SK-N-SH (cell line): ENCODE measurements around the gene TMEM163. TPM values are rescaled to one million over a fixed set of nuclear protein-coding genes. Genes with fewer than 3 reads are reported as not detected.

Experiments
- CTCF ChIA-PET: fragments of 300-600, 350-600 bp; formaldehyde crosslinking; extraction: SDS; loops from one replicate; lab custom pipeline; 2021; lab: Yijun Ruan, JAX
- POLR2A ChIA-PET: fragments of 350-600 bp; sonication (Branson Sonifier 250); formaldehyde crosslinking; extraction: SDS; loops from one replicate; lab custom pipeline; 2020; ENCODE audit warnings: antibody characterized with exemption, inconsistent platforms; lab: Yijun Ruan, JAX
- DNase-seq: peaks from one replicate; pipeline ENCODE4 v3.0.0; 2012
- H2AFZ ChIP-seq: fragments of 200-600 bp; sonication (generic); 2 replicates; pipeline ENCODE4 v1.8.1; 2016; ENCODE audit warnings: antibody characterized with exemption, mild to moderate bottlenecking, low read depth
- H3F3A ChIP-seq: fragments of 200-600 bp; sonication (generic); replicated peaks from 2 replicates; pipeline ENCODE3; 2016; ENCODE audit warnings: antibody characterized with exemption, mild to moderate bottlenecking; ENCODE audit not compliant: insufficient read depth
- H3K27ac ChIP-seq, 2 experiments: fragments of 200-500 bp in 1 of 2; fragments of 200-600 bp in 1 of 2; sonication (Bioruptor generic) in 1 of 2; sonication (generic), shearing (Covaris generic) in 1 of 2; 2 replicates each; pipeline versions ENCODE4 v1.5.1 to v1.6.1; 2014 to 2016; ENCODE audit warnings: low read depth in 2 of 2, inconsistent platforms in 1 of 2, low read length in 1 of 2, mild to moderate bottlenecking in 1 of 2, mixed read lengths in 1 of 2
- H3K27me3 ChIP-seq: fragments of 200-600 bp; sonication (generic), shearing (Covaris generic); 2 replicates; pipeline ENCODE4 v1.6.1; 2016; ENCODE audit warnings: mixed run types; ENCODE audit not compliant: insufficient read depth
- H3K36me3 ChIP-seq, 2 experiments: fragments of 200-500 bp in 1 of 2; fragments of 200-600 bp in 1 of 2; sonication (Bioruptor generic) in 1 of 2; sonication (generic) in 1 of 2; replicated peaks in 1 of 2; 2 replicates each; pipeline versions ENCODE3 to v1.5.1; 2014 to 2016; ENCODE audit warnings: low read length in 1 of 2, mild to moderate bottlenecking in 1 of 2; ENCODE audit not compliant: insufficient read depth in 2 of 2, control insufficient read depth in 1 of 2
- H3K4me1 ChIP-seq, 2 experiments: fragments of 200-500 bp in 1 of 2; fragments of 200-600 bp in 1 of 2; sonication (Bioruptor generic) in 1 of 2; sonication (generic), shearing (Covaris generic) in 1 of 2; 2 replicates each; pipeline versions ENCODE4 v1.5.1 to v1.6.1; 2014 to 2016; ENCODE audit warnings: low read depth in 1 of 2, low read length in 1 of 2, mixed run types in 1 of 2; ENCODE audit not compliant: insufficient read depth in 2 of 2, control insufficient read depth in 1 of 2
- H3K4me2 ChIP-seq: fragments of 200-600 bp; sonication (generic), shearing (Covaris generic); 2 replicates; pipeline ENCODE4 v1.6.1; 2017; ENCODE audit warnings: mixed run types
- H3K4me3 ChIP-seq, 2 experiments: fragments of 200-500 bp in 1 of 2; fragments of 200-600 bp in 1 of 2; sonication (Bioruptor generic) in 1 of 2; sonication (generic), shearing (Covaris generic) in 1 of 2; 2 replicates each; pipeline versions ENCODE4 v1.5.1 to v1.8.1; 2014 to 2016; ENCODE audit warnings: low read depth in 2 of 2, inconsistent platforms in 1 of 2, low read length in 1 of 2, mild to moderate bottlenecking in 1 of 2, mixed read lengths in 1 of 2, moderate library complexity in 1 of 2
- H3K79me2 ChIP-seq: fragments of 200-600 bp; sonication (generic); 2 replicates; pipeline ENCODE4 v1.8.1; 2017; ENCODE audit warnings: mild to moderate bottlenecking; ENCODE audit not compliant: insufficient read depth
- H3K9ac ChIP-seq: fragments of 200-600 bp; sonication (generic); 2 replicates; pipeline ENCODE4 v1.6.1; 2017; ENCODE audit warnings: mixed run types
- H3K9me2 ChIP-seq: fragments of 200-600 bp; sonication (generic); 2 replicates; pipeline ENCODE4 v1.6.1; 2017; ENCODE audit warnings: mixed run types
- H3K9me3 ChIP-seq: fragments of 200-600 bp; sonication (generic); 2 replicates; pipeline ENCODE4 v1.6.1; 2017; ENCODE audit warnings: mixed run types, mild to moderate bottlenecking, moderate library complexity
- H4K20me1 ChIP-seq: fragments of 200-600 bp; sonication (generic); 2 replicates; pipeline ENCODE4 v1.6.1; 2017; ENCODE audit warnings: mild to moderate bottlenecking, mixed run types; ENCODE audit not compliant: insufficient read depth
- CHD2 ChIP-seq: fragments of 150-350 bp; IDR thresholded peaks from 2 replicates; pipeline ENCODE4 v1.6.1; 2018; ENCODE audit warnings: low read length; ENCODE audit not compliant: partially characterized antibody
- ELF1 ChIP-seq: IDR thresholded peaks from 2 replicates; pipeline ENCODE4 v1.4.0; 2012
- EP300 ChIP-seq, 2 experiments: IDR thresholded peaks; 2 replicates each; pipeline versions ENCODE4 v1.4.0 to v1.6.1; 2012; ENCODE audit warnings: borderline replicate concordance in 1 of 2, low read depth in 1 of 2, low read length in 1 of 2
- FOXJ3 ChIP-seq: sonication (generic); formaldehyde crosslinking; IDR thresholded peaks from 2 replicates; pipeline ENCODE4 v1.5.1; 2020; ENCODE audit warnings: mild to moderate bottlenecking, missing genetic modification reagents
- MEF2A ChIP-seq: IDR thresholded peaks from 2 replicates; pipeline ENCODE4 v1.4.0; 2012; ENCODE audit warnings: low read depth, borderline replicate concordance
- MXI1 ChIP-seq: IDR thresholded peaks from 2 replicates; pipeline ENCODE4 v1.6.1; 2012; ENCODE audit warnings: mild to moderate bottlenecking, low read depth, low read length, improper control_type of control experiment
- NRF1 ChIP-seq: IDR thresholded peaks from 2 replicates; pipeline ENCODE4 v1.6.1; 2012; ENCODE audit warnings: low read depth, mild to moderate bottlenecking, low read length
- RAD21 ChIP-seq: IDR thresholded peaks from 2 replicates; pipeline ENCODE4 v1.6.1; 2012; ENCODE audit warnings: mild to moderate bottlenecking, low read length
- RFX5 ChIP-seq: IDR thresholded peaks from 2 replicates; pipeline ENCODE4 v1.6.1; 2012; ENCODE audit warnings: mild to moderate bottlenecking, improper control_type of control experiment, low read length
- RXRA ChIP-seq: IDR thresholded peaks from 2 replicates; pipeline ENCODE4 v1.4.0; 2012; ENCODE audit warnings: low read depth, mild to moderate bottlenecking, borderline replicate concordance
- SIN3A ChIP-seq: IDR thresholded peaks from 2 replicates; pipeline ENCODE4 v1.6.1; 2012; ENCODE audit warnings: low read depth, mild to moderate bottlenecking, low read length, moderate library complexity, borderline replicate concordance
- SMC3 ChIP-seq: IDR thresholded peaks from 2 replicates; pipeline ENCODE4 v1.6.1; 2012; ENCODE audit warnings: low read depth, low read length, improper control_type of control experiment
- TAF1 ChIP-seq: IDR thresholded peaks from 2 replicates; pipeline ENCODE4 v1.6.1; 2012; ENCODE audit warnings: low read depth, mild to moderate bottlenecking, low read length, moderate library complexity, borderline replicate concordance
- YY1 ChIP-seq: IDR thresholded peaks from 2 replicates; pipeline ENCODE4 v1.4.0; 2012; ENCODE audit warnings: low read depth, mild to moderate bottlenecking
- WGBS: methylation state at CpG from one replicate; pipeline ENCODE4 v1.1.6; 2017; ENCODE audit warnings: low lambda C conversion rate; 5-methylcytosine and 5-hydroxymethylcytosine counted together
- polyA plus RNA-seq, 3 experiments: library from polyadenylated mRNA; depleted of rRNA; stranded (reverse); fragments of >200 nt; gene quantifications; 2 replicates each; pipeline ENCODE4 v1.2.3, GENCODE V29; 2012
- TF ChIP-seq, protein P1 (sequence below): IDR thresholded peaks from 2 replicates; pipeline ENCODE4 v1.4.0; 2012; ENCODE audit warnings: low read depth, borderline replicate concordance
- TF ChIP-seq, protein P2 (sequence below): IDR thresholded peaks from 2 replicates; pipeline ENCODE4; 2012
- TF ChIP-seq, protein P3 (sequence below): IDR thresholded peaks from 2 replicates; pipeline ENCODE4 v1.6.1; 2012; ENCODE audit warnings: mild to moderate bottlenecking, low read depth, low read length, moderate library complexity
- TF ChIP-seq, protein P4 (sequence below): fragments of 150-350 bp; IDR thresholded peaks from 2 replicates; pipeline ENCODE4 v1.6.1; 2017; ENCODE audit warnings: antibody characterized with exemption, low read length, low read depth, borderline replicate concordance

Gene TMEM163
- polyA plus RNA-seq, 1 of the 3 experiments (the other 2 are of a cell fraction): not detected

DNA sequence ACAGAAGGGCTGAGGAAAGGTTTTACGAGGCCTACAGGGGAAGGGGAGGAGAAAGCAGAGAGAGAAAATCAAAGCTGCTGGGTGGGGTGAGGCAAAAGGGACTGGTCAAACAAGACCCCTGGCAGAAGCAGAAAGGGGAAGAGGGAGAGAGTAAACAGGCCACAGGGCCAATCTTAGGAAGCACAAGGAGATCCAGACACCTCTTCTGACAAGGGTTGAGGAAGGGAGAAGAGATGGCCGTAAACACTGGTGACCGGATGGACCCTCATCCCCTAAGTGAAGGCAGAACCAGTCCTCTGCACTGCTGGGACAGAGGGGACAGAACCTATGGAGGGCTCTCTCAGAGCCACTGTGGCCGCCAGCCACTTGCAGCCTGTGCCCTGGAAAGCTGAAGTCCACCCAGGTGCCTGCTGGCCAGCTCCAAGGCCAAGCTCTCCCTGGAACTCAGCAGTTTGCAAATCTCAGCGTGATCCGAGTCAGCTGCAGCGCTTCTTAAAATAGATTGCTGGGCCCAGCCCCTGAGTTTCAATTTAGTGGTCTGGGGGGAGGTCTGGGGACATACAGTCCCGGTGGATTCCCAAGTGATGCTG is 108.8 kb downstream of the TMEM163 start:
- POLR2A ChIA-PET: no interaction called here

DNA sequence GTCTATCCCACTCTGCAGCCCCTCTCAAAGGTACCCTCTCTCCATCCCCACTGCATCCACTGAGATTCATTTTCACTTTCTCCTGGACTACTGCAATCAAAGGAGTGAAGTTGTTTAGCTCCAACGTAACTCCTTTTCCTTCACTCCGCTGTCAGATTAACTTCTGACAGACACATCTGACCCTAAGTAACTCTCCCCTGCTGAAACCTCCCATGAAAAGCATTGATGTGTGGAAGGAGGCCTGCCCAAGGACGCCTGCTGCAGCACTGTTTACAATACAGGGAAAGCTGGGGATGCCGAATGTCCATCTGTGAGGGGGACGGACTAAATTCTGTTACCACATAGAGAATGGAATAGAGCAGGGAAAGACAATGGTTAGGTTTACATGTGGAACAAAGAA is 114.8 kb downstream of the TMEM163 start:
- ChIA-PET CTCF (no interaction called here), POLR2A (no interaction called here)
- Histone ChIP-seq H3K4me1 (peaks cover 0 to 2% of the 10 kb centered on the region in 2 experiments; a peak in 1 of 4 replicates), H4K20me1 (no peaks in the 10 kb centered on the region), H3K27me3 (no peaks in the 10 kb centered on the region), H3K9me3 (no peaks in the 10 kb centered on the region), H3K4me3 (no peak overlapping the region), H2AFZ (no peak overlapping the region), H3K79me2 (no peaks in the 10 kb centered on the region)
- TF ChIP-seq, protein P1, sequence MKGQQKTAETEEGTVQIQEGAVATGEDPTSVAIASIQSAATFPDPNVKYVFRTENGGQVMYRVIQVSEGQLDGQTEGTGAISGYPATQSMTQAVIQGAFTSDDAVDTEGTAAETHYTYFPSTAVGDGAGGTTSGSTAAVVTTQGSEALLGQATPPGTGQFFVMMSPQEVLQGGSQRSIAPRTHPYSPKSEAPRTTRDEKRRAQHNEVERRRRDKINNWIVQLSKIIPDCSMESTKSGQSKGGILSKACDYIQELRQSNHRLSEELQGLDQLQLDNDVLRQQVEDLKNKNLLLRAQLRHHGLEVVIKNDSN: no peak
- TF ChIP-seq FOXJ3 (CRISPR knock-in tag): no peak
- no peak for TF ChIP-seq CHD2
- TF ChIP-seq SIN3A: no peak
- TF ChIP-seq SMC3: no peak
- TF ChIP-seq, protein P2, sequence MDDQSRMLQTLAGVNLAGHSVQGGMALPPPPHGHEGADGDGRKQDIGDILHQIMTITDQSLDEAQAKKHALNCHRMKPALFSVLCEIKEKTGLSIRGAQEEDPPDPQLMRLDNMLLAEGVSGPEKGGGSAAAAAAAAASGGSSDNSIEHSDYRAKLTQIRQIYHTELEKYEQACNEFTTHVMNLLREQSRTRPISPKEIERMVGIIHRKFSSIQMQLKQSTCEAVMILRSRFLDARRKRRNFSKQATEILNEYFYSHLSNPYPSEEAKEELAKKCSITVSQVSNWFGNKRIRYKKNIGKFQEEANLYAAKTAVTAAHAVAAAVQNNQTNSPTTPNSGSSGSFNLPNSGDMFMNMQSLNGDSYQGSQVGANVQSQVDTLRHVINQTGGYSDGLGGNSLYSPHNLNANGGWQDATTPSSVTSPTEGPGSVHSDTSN: no peak
- no peak for TF ChIP-seq NRF1
- no peak for TF ChIP-seq TAF1
- no peak for TF ChIP-seq ELF1
- no peak for TF ChIP-seq RXRA
- no peak for TF ChIP-seq EP300 (IDR thresholded peaks at IDR 0.05; ENCODE audit: borderline replicate concordance in 1 of 2, low read depth in 1 of 2, low read length in 1 of 2)
- no peak for TF ChIP-seq MEF2A
- TF ChIP-seq, all 33 proteins: peak for 0
- Histone ChIP-seq H3K4me2 (no peak overlapping the region), H3K36me3 (no peaks in the 10 kb centered on the region), H3K9ac (no peak overlapping the region), H3K27ac (no peak overlapping the region), H3K9me2 (no peaks in the 10 kb centered on the region), H3F3A (no peaks in the 10 kb centered on the region)
- 49% methylated on average over 5 of the region's 5 CpGs for WGBS
- DNase-seq: no peak

More for the DNA sequence above, 108.8 kb downstream of the TMEM163 start:
- Histone ChIP-seq H3K9me3 (no peaks in the 10 kb centered on the region), H3K9me2 (no peaks in the 10 kb centered on the region), H3K4me3 (no peak overlapping the region), H3K27me3 (no peaks in the 10 kb centered on the region), H4K20me1 (no peaks in the 10 kb centered on the region), H3F3A (no peaks in the 10 kb centered on the region), H3K27ac (no peak overlapping the region), H3K4me1 (no peaks in the 10 kb centered on the region; a peak in 1 of 4 replicates), H3K79me2 (no peaks in the 10 kb centered on the region), H3K4me2 (no peak overlapping the region)
- CTCF ChIA-PET: no interaction called here
- 61% methylated on average over 4 of the region's 8 CpGs for WGBS
- no peak for DNase-seq
- TF ChIP-seq ELF1 (no peak), MXI1 (no peak), YY1 (no peak), RFX5 (no peak), SMC3 (no peak), MEF2A (no peak), NRF1 (no peak), RAD21 (no peak)
- TF ChIP-seq, protein P3, sequence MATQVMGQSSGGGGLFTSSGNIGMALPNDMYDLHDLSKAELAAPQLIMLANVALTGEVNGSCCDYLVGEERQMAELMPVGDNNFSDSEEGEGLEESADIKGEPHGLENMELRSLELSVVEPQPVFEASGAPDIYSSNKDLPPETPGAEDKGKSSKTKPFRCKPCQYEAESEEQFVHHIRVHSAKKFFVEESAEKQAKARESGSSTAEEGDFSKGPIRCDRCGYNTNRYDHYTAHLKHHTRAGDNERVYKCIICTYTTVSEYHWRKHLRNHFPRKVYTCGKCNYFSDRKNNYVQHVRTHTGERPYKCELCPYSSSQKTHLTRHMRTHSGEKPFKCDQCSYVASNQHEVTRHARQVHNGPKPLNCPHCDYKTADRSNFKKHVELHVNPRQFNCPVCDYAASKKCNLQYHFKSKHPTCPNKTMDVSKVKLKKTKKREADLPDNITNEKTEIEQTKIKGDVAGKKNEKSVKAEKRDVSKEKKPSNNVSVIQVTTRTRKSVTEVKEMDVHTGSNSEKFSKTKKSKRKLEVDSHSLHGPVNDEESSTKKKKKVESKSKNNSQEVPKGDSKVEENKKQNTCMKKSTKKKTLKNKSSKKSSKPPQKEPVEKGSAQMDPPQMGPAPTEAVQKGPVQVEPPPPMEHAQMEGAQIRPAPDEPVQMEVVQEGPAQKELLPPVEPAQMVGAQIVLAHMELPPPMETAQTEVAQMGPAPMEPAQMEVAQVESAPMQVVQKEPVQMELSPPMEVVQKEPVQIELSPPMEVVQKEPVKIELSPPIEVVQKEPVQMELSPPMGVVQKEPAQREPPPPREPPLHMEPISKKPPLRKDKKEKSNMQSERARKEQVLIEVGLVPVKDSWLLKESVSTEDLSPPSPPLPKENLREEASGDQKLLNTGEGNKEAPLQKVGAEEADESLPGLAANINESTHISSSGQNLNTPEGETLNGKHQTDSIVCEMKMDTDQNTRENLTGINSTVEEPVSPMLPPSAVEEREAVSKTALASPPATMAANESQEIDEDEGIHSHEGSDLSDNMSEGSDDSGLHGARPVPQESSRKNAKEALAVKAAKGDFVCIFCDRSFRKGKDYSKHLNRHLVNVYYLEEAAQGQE: no peak
- TF ChIP-seq, protein P4, sequence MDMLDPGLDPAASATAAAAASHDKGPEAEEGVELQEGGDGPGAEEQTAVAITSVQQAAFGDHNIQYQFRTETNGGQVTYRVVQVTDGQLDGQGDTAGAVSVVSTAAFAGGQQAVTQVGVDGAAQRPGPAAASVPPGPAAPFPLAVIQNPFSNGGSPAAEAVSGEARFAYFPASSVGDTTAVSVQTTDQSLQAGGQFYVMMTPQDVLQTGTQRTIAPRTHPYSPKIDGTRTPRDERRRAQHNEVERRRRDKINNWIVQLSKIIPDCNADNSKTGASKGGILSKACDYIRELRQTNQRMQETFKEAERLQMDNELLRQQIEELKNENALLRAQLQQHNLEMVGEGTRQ: no peak
- TF ChIP-seq, all 33 proteins: peak for 0
- Histone ChIP-seq H3K36me3 (no peaks in the 10 kb centered on the region), H3K9ac (no peak overlapping the region), H2AFZ (no peak overlapping the region)
